Caco-2 (cell line): ENCODE results near the gene CD9. TPM values are rescaled to one million over a fixed set of nuclear protein-coding genes. Genes with fewer than 3 reads are reported as not detected.

Experiments used
- BruUV-seq: library from RNA; stranded (reverse); fragments of 400-500 nt; replicated peaks from 2 replicates; lab custom pipeline; 2021; lab: Mats Ljungman, UMichigan
- CTCF ChIA-PET: fragments of 300-600 bp; sonication (Branson Sonifier 250); formaldehyde crosslinking; loops from one replicate; lab custom pipeline; 2022; ENCODE audit warnings: antibody characterized with exemption; lab: Charles Lee
- POLR2A ChIA-PET: fragments of 300-600 bp; sonication (Branson Sonifier 250); formaldehyde crosslinking; loops from one replicate; lab custom pipeline; 2022; ENCODE audit warnings: antibody characterized with exemption; lab: Charles Lee
- DNase-seq, 2 experiments: peaks; one replicate each; pipeline versions ENCODE4 v3.0.0 to v3.0.0-alpha.2; 2020 to 2022
- H3K27me3 ChIP-seq: replicated peaks from 2 replicates; pipeline ENCODE4 v1.6.0; 2011; ENCODE audit warnings: low read length; ENCODE audit not compliant: control insufficient read depth, insufficient read depth
- H3K36me3 ChIP-seq: 2 replicates; pipeline ENCODE4 v1.5.1; 2011; ENCODE audit warnings: low read length; ENCODE audit not compliant: control insufficient read depth, insufficient read depth
- H3K4me1 ChIP-seq: fragments of 250-450 bp; sonication (Bioruptor Pico); 2 replicates; pipeline ENCODE4 v1.5.1; 2020; ENCODE audit warnings: mild to moderate bottlenecking
- H3K4me3 ChIP-seq: 2 replicates; pipeline ENCODE4 v1.5.1; 2011; ENCODE audit warnings: low read depth, mild to moderate bottlenecking, control low read depth, low read length
- H3K9me3 ChIP-seq: fragments of 250-450 bp; sonication (Bioruptor Pico); 2 replicates; pipeline ENCODE4 v1.5.1; 2020; ENCODE audit warnings: mild to moderate bottlenecking, moderate library complexity
- H3K27ac Mint-ChIP-seq: one replicate; pipeline ENCODE4 v1.8.0; 2022; ENCODE audit warnings: mixed read lengths; ENCODE audit not compliant: unreplicated experiment
- H3K27me3 Mint-ChIP-seq: one replicate; pipeline ENCODE4 v1.8.0; 2022; ENCODE audit warnings: mixed read lengths; ENCODE audit not compliant: insufficient read depth, unreplicated experiment
- H3K36me3 Mint-ChIP-seq: one replicate; pipeline ENCODE4 v1.8.0; 2022; ENCODE audit warnings: mild to moderate bottlenecking, mixed read lengths; ENCODE audit not compliant: insufficient read depth, unreplicated experiment
- H3K4me1 Mint-ChIP-seq: one replicate; pipeline ENCODE4 v1.8.0; 2022; ENCODE audit warnings: low read depth, mixed read lengths; ENCODE audit not compliant: unreplicated experiment
- H3K4me3 Mint-ChIP-seq: one replicate; pipeline ENCODE4 v1.8.0; 2022; ENCODE audit warnings: mild to moderate bottlenecking, moderate library complexity, mixed read lengths; ENCODE audit not compliant: unreplicated experiment
- H3K9me3 Mint-ChIP-seq: one replicate; pipeline ENCODE4 v1.8.0; 2022; ENCODE audit warnings: mixed read lengths; ENCODE audit not compliant: unreplicated experiment
- intact Hi-C: fragments of 100-400 bp; cut with micrococcal nuclease; formaldehyde crosslinking; loops from one replicate; pipeline ENCODE4 v1.10.0; 2022; ENCODE audit not compliant: unreplicated experiment
- total RNA-seq: library from RNA; stranded (reverse); gene quantifications from 2 replicates; pipeline ENCODE4 v1.2.3, GENCODE V29; 2022
- TF ChIP-seq, protein P1 (sequence below), 2 experiments: fragments of 200-600 bp in 1 of 2; IDR thresholded peaks; 1 replicate in 1 of 2; 2 replicates in 1 of 2; pipeline versions ENCODE4 v1.5.1 to v1.8.0; 2011 to 2022; ENCODE audit warnings: antibody characterized with exemption in 1 of 2, control low read depth in 1 of 2, inconsistent platforms in 1 of 2, low read depth in 1 of 2, low read length in 1 of 2, mild to moderate bottlenecking in 1 of 2, moderate library complexity in 1 of 2; ENCODE audit not compliant: insufficient read depth in 1 of 2, severe bottlenecking in 1 of 2, unreplicated experiment in 1 of 2

The CD9 gene
- total RNA-seq, 1 experiment from 2014 or later, result 170 TPM

DNA sequence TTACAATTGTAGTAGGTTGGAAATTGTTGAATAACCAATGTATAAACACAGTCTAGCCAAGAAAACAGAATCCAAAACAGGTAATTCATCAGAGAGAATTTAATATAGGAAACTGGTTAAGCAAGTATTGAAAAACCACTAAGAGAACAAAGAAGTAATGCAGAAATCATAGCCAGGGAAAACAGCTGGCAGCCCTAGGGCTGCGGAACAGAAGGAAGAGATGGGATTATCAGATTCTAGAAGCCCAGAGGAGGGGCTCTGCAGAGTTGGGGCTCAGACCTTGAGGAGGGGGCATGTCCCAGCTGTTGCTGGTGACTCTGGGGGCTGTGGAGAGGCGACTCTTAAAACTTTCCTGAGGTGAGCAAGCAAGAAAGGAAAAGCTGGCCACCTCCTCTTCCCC, 49.4 kb downstream of the CD9 start:
- no peak overlapping the region for H3K4me3 ChIP-seq
- no TSS peak for BruUV-seq
- H3K36me3 ChIP-seq, result no peaks in the 10 kb centered on the region
- intact Hi-C loops, result no loop called here
- TF ChIP-seq, protein P1, sequence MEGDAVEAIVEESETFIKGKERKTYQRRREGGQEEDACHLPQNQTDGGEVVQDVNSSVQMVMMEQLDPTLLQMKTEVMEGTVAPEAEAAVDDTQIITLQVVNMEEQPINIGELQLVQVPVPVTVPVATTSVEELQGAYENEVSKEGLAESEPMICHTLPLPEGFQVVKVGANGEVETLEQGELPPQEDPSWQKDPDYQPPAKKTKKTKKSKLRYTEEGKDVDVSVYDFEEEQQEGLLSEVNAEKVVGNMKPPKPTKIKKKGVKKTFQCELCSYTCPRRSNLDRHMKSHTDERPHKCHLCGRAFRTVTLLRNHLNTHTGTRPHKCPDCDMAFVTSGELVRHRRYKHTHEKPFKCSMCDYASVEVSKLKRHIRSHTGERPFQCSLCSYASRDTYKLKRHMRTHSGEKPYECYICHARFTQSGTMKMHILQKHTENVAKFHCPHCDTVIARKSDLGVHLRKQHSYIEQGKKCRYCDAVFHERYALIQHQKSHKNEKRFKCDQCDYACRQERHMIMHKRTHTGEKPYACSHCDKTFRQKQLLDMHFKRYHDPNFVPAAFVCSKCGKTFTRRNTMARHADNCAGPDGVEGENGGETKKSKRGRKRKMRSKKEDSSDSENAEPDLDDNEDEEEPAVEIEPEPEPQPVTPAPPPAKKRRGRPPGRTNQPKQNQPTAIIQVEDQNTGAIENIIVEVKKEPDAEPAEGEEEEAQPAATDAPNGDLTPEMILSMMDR (IDR thresholded peaks at IDR 0.05; ENCODE audit: insufficient read depth in 1 of 2, low read depth in 1 of 2, low read length in 1 of 2, severe bottlenecking in 1 of 2, unreplicated experiment in 1 of 2), result no peak
- Mint-ChIP-seq H3K9me3 (peaks cover 10% of the 10 kb centered on the region), H3K4me1 (peaks cover 17% of the 10 kb centered on the region), H3K27me3 (no peaks in the 10 kb centered on the region), H3K4me3 (no peak overlapping the region), H3K27ac (no peak overlapping the region), H3K36me3 (no peaks in the 10 kb centered on the region)
- ChIA-PET POLR2A (interaction anchor here (1.2 kb wide), 1 partner anchor 14 kb away, joined by 3 read pairs; no protein-coding TSS in a partner anchor), CTCF (interaction anchor here (0.6 to 1.3 kb wide), 3 partner anchors 28 to 54 kb away, joined by 3 to 4 read pairs (median 3); no protein-coding TSS in a partner anchor)
- no peak for DNase-seq
- H3K27me3 ChIP-seq, result no peaks in the 10 kb centered on the region
- H3K9me3 ChIP-seq, result peaks cover 12% of the 10 kb centered on the region
- peaks cover 15% of the 10 kb centered on the region for H3K4me1 ChIP-seq

DNA sequence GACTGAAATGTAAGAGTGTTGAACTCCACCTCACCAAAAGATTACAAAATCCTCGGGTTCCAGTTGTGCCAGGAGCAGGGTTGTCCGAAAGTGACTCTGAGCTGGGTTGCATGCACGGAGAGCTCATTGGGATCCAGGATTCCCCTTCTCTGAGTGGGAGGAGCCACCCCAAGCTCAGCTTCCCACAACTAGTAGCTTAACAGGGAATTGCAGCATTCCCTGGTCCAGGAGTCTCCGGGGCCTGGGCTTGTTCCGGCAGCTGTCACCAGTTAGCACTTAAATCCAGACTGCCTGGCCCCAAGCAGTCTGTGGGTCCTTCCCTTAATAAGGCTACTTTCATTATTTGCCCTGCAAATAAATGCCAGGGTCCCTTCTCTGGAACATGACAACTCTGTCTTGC, 50.1 kb downstream of the CD9 start:
- Mint-ChIP-seq H3K27ac (no peak overlapping the region), H3K36me3 (no peaks in the 10 kb centered on the region), H3K4me3 (no peak overlapping the region), H3K27me3 (no peaks in the 10 kb centered on the region), H3K9me3 (peaks cover 2% of the 10 kb centered on the region), H3K4me1 (peaks cover 17% of the 10 kb centered on the region)
- Histone ChIP-seq H3K4me1 (peaks cover 15% of the 10 kb centered on the region), H3K9me3 (peaks cover 7% of the 10 kb centered on the region), H3K27me3 (no peaks in the 10 kb centered on the region), H3K36me3 (no peaks in the 10 kb centered on the region), H3K4me3 (no peak overlapping the region)
- POLR2A ChIA-PET, result no interaction called here
- TF ChIP-seq, protein P1 (IDR thresholded peaks at IDR 0.05; ENCODE audit: insufficient read depth in 1 of 2, low read depth in 1 of 2, low read length in 1 of 2, severe bottlenecking in 1 of 2, unreplicated experiment in 1 of 2), result no peak
- BruUV-seq, result no TSS peak
- intact Hi-C loops, result no loop called here
- no peak for DNase-seq
- CTCF ChIA-PET, result interaction anchor here (0.8 to 1.3 kb wide), 2 partner anchors 27 to 49 kb away, joined by 3 to 4 read pairs; no protein-coding TSS in a partner anchor

- H3K4me1 ChIP-seq, result peaks cover 15% of the 10 kb centered on the region
- Mint-ChIP-seq H3K27ac (peak overlapping the region; percentile 65), H3K4me1 (peaks cover 17% of the 10 kb centered on the region), H3K27me3 (no peaks in the 10 kb centered on the region), H3K4me3 (no peak overlapping the region), H3K9me3 (peaks cover 10% of the 10 kb centered on the region), H3K36me3 (no peaks in the 10 kb centered on the region)
- BruUV-seq, result no TSS peak
- no peaks in the 10 kb centered on the region for H3K9me3 ChIP-seq
- intact Hi-C loops, result no loop called here
- POLR2A ChIA-PET, result no interaction called here
- H3K27me3 ChIP-seq, result no peaks in the 10 kb centered on the region
- no peak overlapping the region for H3K4me3 ChIP-seq
- TF ChIP-seq, protein P1 (IDR thresholded peaks at IDR 0.05; ENCODE audit: insufficient read depth in 1 of 2, low read depth in 1 of 2, low read length in 1 of 2, severe bottlenecking in 1 of 2, unreplicated experiment in 1 of 2), result no peak
- H3K36me3 ChIP-seq, result no peaks in the 10 kb centered on the region
- CTCF ChIA-PET, result interaction anchor here (0.7 to 1.0 kb wide), 2 partner anchors 31 to 58 kb away, joined by 3 read pairs; no protein-coding TSS in a partner anchor
- DNase-seq, result peak; percentile 39 to 65
Measured at GRCh38 chr12:6253278-6253677, 53.1 kb downstream of the CD9 start.
